CD4-positive, alpha-beta T cell treated with Interleukin-6 for 4 hours (primary cell): Measurements from ENCODE around the gene SBSN.

Source experiments
- DNase-seq: peaks from one replicate; pipeline ENCODE4 v3.0.0-alpha.2; 2020; ENCODE audit warnings: mixed read lengths

The SBSN gene

GRCh38 chr19:35528218-35529038 lies at the start of gene SBSN:
SBSN (minus strand) TSS chr19:35528311; CDS start chr19:35528281, 30 bp downstream.
- DNase-seq, result no peak

GRCh38 chr19:35571406-35571965 lies 43.4 kb upstream of the SBSN start:
- DNase-seq, result no peak

DNA sequence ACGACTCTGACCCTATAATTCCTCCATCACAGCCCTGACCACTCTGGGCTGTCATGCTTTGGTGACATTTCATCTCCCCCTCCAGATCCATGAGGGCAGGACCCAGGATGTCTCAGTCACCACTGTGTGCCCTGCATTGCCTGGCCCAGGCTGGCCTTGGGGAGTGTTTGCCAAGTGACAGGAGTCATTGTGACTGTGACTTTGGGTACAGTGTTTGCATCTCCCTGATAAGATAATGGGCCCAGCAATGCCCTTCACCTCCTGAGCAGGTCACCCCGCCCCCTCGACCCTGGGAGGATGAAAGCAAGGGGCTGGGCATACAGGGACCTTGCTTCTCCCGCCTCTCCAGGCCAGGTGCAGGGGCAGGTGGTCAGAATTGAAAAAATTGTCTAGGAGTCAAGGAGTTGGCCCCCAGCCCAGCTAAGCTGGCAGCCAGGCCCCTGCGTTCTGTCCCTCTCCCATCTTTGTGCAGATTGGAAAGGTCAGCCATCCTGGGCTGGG lies 41.2 kb upstream of the SBSN start:
- DNase-seq, result no peak

DNA sequence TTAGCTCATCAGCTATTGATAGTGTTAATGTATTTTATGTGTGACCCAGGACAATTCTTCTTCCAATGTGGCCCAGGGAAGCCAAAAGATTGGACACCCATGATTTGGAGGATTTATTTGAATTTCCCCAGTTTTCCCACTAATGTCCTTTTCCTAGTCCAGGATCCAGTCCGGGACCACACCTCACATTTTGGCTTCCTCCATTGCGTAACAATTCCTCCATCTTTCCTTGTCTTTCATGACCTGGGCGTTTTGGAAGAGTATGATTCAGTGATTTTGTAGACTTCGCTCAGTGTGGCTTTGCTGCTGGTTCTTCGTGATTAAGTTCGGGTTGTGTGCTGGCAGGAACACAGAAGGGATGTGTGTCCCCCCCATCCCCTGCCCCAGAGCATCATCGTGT lies 38.6 kb upstream of the SBSN start:
- DNase-seq, result no peak

DNA sequence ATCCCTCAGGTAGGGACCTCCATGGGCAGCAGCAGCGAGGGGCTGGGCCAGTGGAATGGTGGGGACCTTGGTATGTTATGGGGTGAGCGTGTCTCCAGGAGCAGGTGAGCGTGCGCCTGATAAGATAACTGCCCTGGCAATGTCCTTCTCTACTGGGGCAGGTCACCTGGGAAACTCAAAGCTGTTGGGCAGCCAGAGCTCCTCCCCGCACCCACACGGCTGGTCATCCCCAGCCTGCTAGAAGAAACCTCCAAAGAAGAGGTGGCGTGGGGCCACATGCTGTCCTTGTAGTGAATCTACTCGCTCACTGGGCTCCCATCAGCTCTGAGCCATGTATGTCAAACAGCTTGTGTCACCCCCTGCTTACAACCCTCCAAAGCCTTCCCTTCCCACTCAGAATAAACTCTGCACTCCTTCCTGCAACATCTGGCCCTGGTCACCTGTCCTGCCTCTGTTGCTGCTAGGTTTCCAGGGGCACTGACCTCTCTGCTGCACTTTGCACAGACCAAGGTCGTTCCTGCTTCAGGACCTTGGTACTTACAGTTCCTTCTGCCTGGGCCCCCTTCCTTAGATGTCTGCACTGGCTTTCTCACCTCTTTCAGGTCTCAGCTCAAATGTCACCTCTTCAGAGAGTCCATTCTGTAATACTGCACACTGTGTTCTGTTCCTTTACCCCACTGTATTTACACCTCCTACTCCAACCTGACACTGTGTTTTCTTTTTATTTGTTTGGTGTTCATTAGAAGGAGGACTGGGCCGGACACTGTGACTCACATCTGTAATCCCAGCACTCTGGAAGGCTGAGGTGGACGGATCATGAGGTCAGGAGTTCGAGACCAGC lies 37.1 kb upstream of the SBSN start:
- no peak for DNase-seq

- no peak for DNase-seq
These were observed 35.2 kb upstream of the SBSN start, which contains the start of gene ATP4A for GRCh38 chr19:35563207-35563829. ATP4A (minus strand) TSS chr19:35563658; CDS start chr19:35563629, 29 bp downstream.

DNA sequence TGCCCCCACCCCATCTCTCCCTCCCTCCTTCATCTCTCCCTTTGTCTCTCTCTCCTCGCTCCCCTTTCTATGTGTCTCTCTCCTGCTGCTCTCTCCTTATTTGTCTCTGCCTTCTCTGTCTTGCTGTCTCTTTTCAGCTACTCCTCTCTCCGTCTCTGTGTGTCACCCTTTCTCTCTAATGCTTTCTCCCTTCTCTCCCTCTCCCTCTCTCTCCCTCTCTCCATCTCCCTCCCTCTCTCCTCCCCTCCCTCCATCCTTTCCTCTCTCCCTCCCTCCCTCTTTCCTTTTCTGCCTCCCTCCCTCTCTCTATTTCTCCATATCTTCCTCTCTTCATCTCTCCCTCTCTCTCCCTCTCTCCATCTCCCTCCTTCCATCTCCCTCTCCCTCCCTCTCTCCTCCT lies 34.7 kb upstream of the SBSN start:
- no peak for DNase-seq

- no peak for DNase-seq
These were observed 34.2 kb upstream of the SBSN start for GRCh38 chr19:35562336-35562735.

DNA sequence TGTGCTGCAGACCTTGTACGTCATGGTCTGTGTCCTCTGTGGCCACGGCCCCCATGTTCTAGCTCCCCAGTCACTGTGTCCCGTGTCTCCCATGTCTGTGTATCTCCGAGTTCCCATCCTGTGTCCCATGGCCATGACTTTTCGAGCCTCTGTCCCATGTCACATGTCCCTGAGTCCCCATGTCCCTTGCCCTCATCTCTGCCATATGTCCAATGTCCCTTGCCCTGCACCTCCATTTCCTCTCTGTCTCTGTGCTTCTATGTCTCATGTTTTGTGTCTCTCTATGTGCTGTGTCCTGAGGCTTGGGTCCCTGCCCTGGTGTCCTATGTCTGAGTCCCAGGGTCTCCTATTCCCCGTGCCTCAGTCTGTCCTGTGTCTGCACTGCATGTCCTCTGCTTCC lies 33.3 kb upstream of the SBSN start:
- DNase-seq, result no peak

- no peak for DNase-seq
These were observed 32.6 kb upstream of the SBSN start for GRCh38 chr19:35560677-35561076.

DNA sequence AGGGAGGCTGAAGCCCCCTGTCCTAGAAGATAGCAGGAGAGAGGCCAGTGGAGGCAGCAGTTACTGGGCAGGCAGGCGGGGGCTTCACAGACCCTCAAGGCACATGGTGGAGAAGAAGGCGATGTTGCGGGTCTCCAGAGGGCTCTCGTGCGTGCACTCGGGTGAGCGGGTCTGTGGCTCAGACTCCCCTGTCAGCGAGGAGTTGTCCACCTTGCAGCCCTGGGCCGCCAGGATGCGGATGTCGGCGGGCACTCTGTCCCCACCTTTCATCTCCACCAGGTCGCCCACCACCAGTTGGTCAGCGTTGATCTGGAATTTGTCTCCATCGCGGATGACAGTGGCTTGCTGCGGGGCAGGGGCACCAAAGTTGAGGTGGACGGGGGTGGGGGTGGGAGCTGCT lies 32.2 kb upstream of the SBSN start:
- no peak for DNase-seq

GRCh38 chr19:35559781-35560180 lies 31.7 kb upstream of the SBSN start:
- no peak for DNase-seq

- DNase-seq, result no peak
These were observed 31.2 kb upstream of the SBSN start for GRCh38 chr19:35559281-35559659.

GRCh38 chr19:35558400-35559280 lies 30.5 kb upstream of the SBSN start:
- no peak for DNase-seq

DNA sequence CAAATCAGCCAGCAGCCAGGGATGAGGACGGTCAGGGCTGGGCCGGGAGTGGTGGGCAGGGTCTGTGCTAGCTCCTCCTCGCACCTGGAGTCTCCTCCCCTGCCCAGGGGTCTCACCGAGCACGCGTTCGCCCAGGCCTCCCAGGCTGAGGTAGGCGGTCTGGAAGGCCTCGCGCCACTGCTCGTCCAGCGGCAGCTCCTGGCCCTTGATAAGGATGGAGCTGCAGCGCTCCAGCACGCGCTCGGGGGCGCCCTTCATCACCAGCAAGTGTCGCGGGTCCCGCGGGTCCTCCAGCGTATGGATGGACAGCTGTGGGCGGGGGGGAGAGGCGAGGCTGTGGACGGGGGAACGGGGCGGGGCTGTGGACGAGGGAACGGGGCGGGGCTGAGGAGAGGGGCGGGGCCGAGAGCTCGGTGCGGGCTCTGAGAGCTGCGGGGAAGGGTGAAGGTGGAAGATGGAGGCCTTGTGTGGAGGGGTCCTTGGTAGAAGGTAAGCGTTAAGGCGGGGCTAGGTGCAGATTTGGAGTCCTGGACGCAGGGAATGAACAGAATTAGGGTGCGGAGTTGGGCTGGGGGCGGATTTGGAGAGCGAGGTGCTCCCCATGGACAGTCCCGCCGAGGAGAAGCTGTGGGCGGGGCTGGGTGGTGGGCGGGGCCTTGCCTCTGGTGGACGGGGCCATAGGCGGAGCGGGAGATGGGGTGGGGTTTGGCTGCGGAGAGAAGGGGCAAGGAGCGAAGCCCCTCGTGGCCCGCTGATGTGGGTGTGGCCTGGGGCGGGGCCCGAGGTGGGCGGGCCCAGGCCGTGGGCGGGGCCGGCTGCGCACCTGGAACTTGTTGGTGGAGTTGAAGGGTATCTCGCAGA lies 29.7 kb upstream of the SBSN start:
- DNase-seq, result peak; percentile 73

DNA sequence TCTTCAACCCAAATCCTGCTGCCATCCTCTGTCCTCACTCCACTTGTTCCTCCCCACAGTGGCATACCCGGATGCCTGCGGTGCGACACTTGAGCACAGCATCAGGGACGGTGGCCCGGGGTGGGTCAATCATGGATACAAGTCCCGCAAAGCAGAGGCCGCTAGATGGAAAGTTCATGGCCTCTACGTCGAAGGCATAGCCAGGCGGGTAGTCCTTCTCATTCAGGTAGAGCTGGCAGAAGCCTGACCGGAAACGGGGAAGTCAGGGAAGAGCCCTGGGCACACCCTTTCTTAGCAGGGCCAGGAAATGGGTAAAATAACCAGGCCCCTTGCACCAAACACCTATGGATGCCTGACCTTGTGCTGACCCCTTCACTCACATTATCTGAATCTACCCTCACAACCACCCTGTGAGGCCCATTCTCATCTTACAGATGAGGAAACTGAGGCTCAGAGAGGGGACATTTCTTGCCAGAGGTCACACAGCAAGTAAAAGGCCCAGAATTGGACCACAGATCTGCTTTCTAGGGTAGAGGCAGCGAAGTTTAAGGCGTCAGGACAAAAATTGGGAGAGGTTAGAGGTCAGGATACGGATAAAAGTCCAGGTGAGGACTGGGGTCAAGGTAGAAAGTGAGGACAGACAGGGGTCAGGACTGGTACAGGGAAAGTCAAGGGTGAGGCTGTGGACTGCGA lies 28.9 kb upstream of the SBSN start:
- DNase-seq, result no peak

GRCh38 chr19:35556025-35556590 lies 28.0 kb upstream of the SBSN start:
- DNase-seq, result no peak

- DNase-seq, result no peak
These were observed 27.3 kb upstream of the SBSN start for GRCh38 chr19:35555301-35556005.

- DNase-seq, result no peak
These were observed 26.0 kb upstream of the SBSN start for GRCh38 chr19:35554076-35554475.
